Adrenal gland (tissue), 12 donors: ENCODE data around the gene NAV2. TPM values are rescaled to one million over a fixed set of nuclear protein-coding genes. Genes with fewer than 3 reads are reported as not detected.
"Not testable (repeated sequence)": the region's sequence is repeated elsewhere in the genome, so short reads cannot be mapped to it uniquely, and the experiment has no call there.

Source experiments
- DNase-seq, 7 donors: peaks; one replicate each; pipeline ENCODE4 v3.0.0-alpha.2; 2019 to 2020
- H3K27ac ChIP-seq, 5 donors: fragments of 200-600 bp; sonication (generic) in 4 of 5; 1 replicate in 3 of 5; 2 replicates in 2 of 5; pipeline versions ENCODE4 v1.5.1 to v1.8.0; 2016 to 2020; ENCODE audit warnings: mild to moderate bottlenecking in 1 of 5
- H3K27me3 ChIP-seq: fragments of 200-600 bp; 2 replicates; pipeline ENCODE4 v1.8.0; 2021
- H3K36me3 ChIP-seq, 2 donors: fragments of 200-600 bp; replicated peaks in 1 of 2; 1 replicate in 1 of 2; 2 replicates in 1 of 2; pipeline versions ENCODE4 v1.5.1 to v1.8.0; 2018 to 2022
- H3K4me1 ChIP-seq, 2 donors: fragments of 200-600 bp; replicated peaks in 1 of 2; 1 replicate in 1 of 2; 2 replicates in 1 of 2; pipeline versions ENCODE4 v1.5.1 to v1.8.0; 2018 to 2021
- H3K4me3 ChIP-seq, 4 donors: fragments of 200-600 bp; sonication (generic) in 3 of 4; one replicate each; pipeline ENCODE4 v1.5.1; 2016 to 2018
- H3K9me3 ChIP-seq, 3 donors: fragments of 200-600 bp; sonication (generic) in 1 of 3; replicated peaks in 1 of 3; 1 replicate in 2 of 3; 2 replicates in 1 of 3; pipeline versions ENCODE4 v1.5.1 to v1.8.0; 2016 to 2021
- POLR2A ChIP-seq, 2 donors: fragments of 450-650 bp; IDR thresholded peaks; one replicate each; pipeline ENCODE4 v1.6.1; 2017; ENCODE audit warnings: antibody characterized with exemption in 2 of 2, mild to moderate bottlenecking in 2 of 2, moderate library complexity in 1 of 2
- WGBS, 4 donors: extraction: QIAGEN DNeasy Blood & Tissue Kit in 2 of 4; methylation state at CpG; one replicate each; pipeline versions ENCODE4 v1.1.5 to v1.1.7; 2013 to 2017; 5-methylcytosine and 5-hydroxymethylcytosine counted together
- intact Hi-C, 2 donors: fragments of 100-400 bp; cut with DNase I; formaldehyde crosslinking; loops; one replicate each; pipeline versions ENCODE4 v1.14.1 to v1.15.0; 2022 to 2023
- polyA plus RNA-seq, 3 donors: library from polyadenylated mRNA; stranded (reverse); fragments of 200-250 nt in 2 of 3; fragments of 350-450 nt in 1 of 3; fragmentation: Illumina TruSeq in 1 of 3; extraction: RNeasy Lipid Tissue Mini Kit (QIAGEN cat#74804) in 1 of 3; gene quantifications; one replicate each; pipeline ENCODE4 v1.2.3, GENCODE V29; 2013 to 2014
- total RNA-seq, 9 donors: library from RNA; depleted of rRNA in 4 of 9; stranded (reverse); fragments of >200 nt in 4 of 9; fragments of 120-200 nt in 1 of 9; fragmentation: NEBNext Ultra II Directional in 1 of 9; extraction: Animal tissue kit (Norgen Biotek cat#: 25700) in 1 of 9; gene quantifications; one replicate each; pipeline versions ENCODE4 v1.1.0 to v1.2.4, GENCODE V29; 2013 to 2023
- TF ChIP-seq, protein P1 (sequence below), 6 experiments: fragments of 450-650 bp in 4 of 6; fragments of 200-600 bp in 2 of 6; sonication (generic) in 1 of 6; IDR thresholded peaks; 1 replicate in 5 of 6; 2 replicates in 1 of 6; pipeline versions ENCODE4 v1.5.1 to v1.8.0; 2016 to 2021; ENCODE audit warnings: antibody characterized with exemption in 6 of 6, mild to moderate bottlenecking in 2 of 6, moderate library complexity in 1 of 6
- donor health status: healthy with polysubstance abuse.
- donor health status: Bipolar disorder and iron deficiency.
- donor health status: DM: yes; HTN: yes; CAD: no.
- donor health status: DM: no; HTN: no; CAD: no.
- donor health status: DM: no; HTN: no; CAD: no.
- donor health status: DM: yes; HTN: yes; CAD: no.

NAV2 gene
- total and polyA plus RNA-seq, 12 donors, result 1.6 to 9.2 (median 5.5) TPM

DNA sequence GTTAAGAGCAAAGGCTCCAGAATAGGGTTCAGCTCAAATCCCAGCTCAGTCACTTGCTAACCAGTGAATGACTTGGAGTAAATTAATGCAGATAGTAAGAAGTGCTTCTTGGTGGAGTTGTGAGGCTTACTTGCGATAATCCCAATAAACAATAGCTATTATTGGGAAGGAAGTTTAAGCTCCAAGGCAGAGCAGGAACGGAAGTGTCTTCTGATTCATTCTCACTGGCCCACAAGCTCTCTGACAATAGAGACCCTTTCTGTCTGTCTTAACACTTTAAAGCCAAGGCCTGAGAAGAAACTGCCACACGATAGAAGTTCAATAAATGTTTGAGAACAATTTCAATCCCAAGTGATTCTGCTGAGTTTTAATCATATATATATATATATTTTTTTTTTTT is 292.2 kb downstream of the NAV2 start:
- Histone ChIP-seq H3K36me3 (no peaks in the 10 kb centered on the region), H3K27me3 (no peaks in the 10 kb centered on the region), H3K4me3 (no peak overlapping the region), H3K9me3 (no peaks in the 10 kb centered on the region), H3K27ac (no peak overlapping the region), H3K4me1 (no peaks in the 10 kb centered on the region)
- intact Hi-C loops, result no loop called here
- WGBS, 4 donors, result 82 to 91% (median 88%) methylated on average over 3 of the region's 3 CpGs
- TF ChIP-seq POLR2A (IDR thresholded peaks at IDR 0.05), result no peak
- TF ChIP-seq, protein P1, sequence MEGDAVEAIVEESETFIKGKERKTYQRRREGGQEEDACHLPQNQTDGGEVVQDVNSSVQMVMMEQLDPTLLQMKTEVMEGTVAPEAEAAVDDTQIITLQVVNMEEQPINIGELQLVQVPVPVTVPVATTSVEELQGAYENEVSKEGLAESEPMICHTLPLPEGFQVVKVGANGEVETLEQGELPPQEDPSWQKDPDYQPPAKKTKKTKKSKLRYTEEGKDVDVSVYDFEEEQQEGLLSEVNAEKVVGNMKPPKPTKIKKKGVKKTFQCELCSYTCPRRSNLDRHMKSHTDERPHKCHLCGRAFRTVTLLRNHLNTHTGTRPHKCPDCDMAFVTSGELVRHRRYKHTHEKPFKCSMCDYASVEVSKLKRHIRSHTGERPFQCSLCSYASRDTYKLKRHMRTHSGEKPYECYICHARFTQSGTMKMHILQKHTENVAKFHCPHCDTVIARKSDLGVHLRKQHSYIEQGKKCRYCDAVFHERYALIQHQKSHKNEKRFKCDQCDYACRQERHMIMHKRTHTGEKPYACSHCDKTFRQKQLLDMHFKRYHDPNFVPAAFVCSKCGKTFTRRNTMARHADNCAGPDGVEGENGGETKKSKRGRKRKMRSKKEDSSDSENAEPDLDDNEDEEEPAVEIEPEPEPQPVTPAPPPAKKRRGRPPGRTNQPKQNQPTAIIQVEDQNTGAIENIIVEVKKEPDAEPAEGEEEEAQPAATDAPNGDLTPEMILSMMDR (IDR thresholded peaks at IDR 0.05), result no peak
- DNase-seq, result no peak

DNA sequence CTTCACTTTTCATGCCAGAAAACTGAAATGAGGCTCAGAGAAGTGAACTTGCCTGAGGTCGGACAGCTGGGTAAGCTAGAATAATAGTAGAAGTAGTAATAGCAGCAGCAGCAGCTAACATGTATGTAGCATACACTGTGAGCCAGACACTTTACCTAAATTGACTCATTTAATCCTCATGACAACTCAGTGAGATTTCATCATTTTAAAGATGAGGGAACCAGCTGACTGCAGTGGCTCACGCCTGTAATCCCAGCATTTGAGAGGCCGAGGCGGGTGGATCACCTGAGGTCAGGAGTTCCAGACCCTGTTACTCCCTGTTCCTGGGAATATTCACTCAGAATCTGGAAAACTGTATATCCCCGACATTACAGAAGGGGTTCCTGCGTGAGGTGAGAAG is 293.1 kb downstream of the NAV2 start:
- H3K27me3 ChIP-seq, result no peaks in the 10 kb centered on the region
- 81 to 89% (median 87%) methylated on average over 6 of the region's 6 CpGs for WGBS, 4 donors
- H3K4me3 ChIP-seq, result no peak overlapping the region
- H3K4me1 ChIP-seq, result no peaks in the 10 kb centered on the region
- DNase-seq, result no peak
- no peak for TF ChIP-seq POLR2A (IDR thresholded peaks at IDR 0.05)
- TF ChIP-seq, protein P1 (IDR thresholded peaks at IDR 0.05), result no peak
- intact Hi-C loops, result no loop called here
- H3K27ac ChIP-seq, result no peak overlapping the region
- H3K36me3 ChIP-seq, result no peaks in the 10 kb centered on the region
- H3K9me3 ChIP-seq, result no peaks in the 10 kb centered on the region

DNA sequence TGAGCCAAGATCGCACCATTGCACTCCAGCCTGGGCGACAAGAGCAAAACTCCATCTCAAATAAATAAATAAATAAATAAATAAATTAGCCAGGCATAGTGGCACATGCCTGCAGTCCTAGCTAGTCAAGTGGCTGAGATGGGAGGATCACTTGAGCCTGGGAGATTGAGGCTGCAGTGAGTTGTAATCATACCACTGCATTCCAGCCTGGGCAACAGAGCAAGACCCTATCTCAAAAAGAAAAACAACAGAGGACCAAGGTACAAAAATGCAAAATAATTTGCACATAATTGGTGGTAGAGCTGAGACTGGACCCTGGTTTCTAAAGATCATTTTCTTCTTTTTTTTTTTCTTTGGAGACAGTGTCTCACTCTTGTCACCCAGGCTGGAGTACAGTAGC is 294.0 kb downstream of the NAV2 start:
- H3K4me1 ChIP-seq, H3K4me3 ChIP-seq, H3K27me3 ChIP-seq, intact Hi-C loops, H3K36me3 ChIP-seq, H3K27ac ChIP-seq, DNase-seq, H3K9me3 ChIP-seq: not testable (repeated sequence)
- WGBS, 4 donors, result 88 to 100% (median 97%) methylated on average over 2 of the region's 2 CpGs

DNA sequence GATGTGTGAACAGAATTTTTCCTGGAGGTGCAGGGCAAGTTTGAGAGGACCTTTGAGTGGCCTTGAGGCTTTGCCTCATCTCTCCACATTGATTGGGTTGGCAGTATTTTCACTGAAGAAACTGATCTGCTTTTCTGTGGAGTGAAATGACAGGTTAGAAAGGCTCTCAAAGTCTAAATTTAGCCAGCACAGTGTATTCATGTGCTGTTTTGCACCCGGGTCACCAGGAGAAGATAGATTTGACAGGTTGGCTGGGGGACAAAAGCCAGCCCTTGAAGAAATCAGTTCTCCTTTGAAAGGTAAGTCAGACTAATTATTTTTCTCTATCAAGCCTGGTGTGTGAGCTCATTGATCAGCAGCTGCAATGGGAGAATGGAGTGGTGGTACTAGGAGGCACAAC is 294.7 kb downstream of the NAV2 start:
- WGBS, 4 donors, result 29 to 67% (median 44%) methylated on average over 1 of the region's 1 CpG
- H3K4me1 ChIP-seq, result no peaks in the 10 kb centered on the region
- no peaks in the 10 kb centered on the region for H3K27me3 ChIP-seq
- TF ChIP-seq, protein P1 (IDR thresholded peaks at IDR 0.05), result no peak
- no peak for TF ChIP-seq POLR2A (IDR thresholded peaks at IDR 0.05)
- no peak overlapping the region for H3K4me3 ChIP-seq
- DNase-seq, result no peak
- no peak overlapping the region for H3K27ac ChIP-seq
- H3K9me3 ChIP-seq, result no peaks in the 10 kb centered on the region
- intact Hi-C loops, result no loop called here
- H3K36me3 ChIP-seq, result no peaks in the 10 kb centered on the region

DNA sequence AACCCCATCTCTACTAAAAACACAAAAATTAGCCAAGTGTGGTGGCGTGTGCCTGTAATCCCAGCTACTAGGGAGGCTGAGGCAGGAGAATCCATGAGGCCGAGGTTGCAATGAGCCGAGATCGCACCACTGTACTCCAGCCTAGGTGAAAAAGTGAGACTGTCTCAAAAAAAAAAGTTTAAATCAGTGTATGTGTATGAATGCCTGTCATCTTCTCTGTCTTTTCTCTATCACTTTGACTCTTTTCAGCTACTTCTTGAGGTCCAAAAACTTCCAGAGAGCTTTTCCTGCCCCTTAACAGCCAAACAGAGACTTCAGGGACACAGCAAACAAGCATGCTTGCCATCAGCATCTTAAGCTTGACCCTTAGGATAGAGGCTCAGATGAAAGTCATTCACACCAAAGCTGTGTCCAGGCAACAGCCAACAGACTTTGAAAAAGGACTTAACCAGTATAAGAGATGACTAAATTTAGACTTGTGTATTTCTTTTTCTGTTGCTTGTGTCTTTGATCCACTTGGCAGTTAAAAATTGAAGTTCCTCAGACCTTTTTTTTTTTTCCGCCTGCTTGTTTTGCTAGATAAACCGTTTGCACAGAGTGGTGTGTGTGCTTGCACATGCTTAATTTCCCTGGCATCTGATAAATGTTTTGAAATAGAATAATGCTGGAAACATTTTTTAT is 295.7 kb downstream of the NAV2 start:
- DNase-seq, result no peak
- TF ChIP-seq POLR2A (IDR thresholded peaks at IDR 0.05), result no peak
- TF ChIP-seq, protein P1 (IDR thresholded peaks at IDR 0.05), result no peak
- H3K9me3 ChIP-seq, result no peaks in the 10 kb centered on the region
- no peaks in the 10 kb centered on the region for H3K36me3 ChIP-seq
- no peaks in the 10 kb centered on the region for H3K4me1 ChIP-seq
- intact Hi-C loops, result no loop called here
- WGBS, 4 donors, result 80 to 87% (median 84%) methylated on average over 6 of the region's 6 CpGs
- no peak overlapping the region for H3K27ac ChIP-seq
- H3K27me3 ChIP-seq, result no peaks in the 10 kb centered on the region
- no peak overlapping the region for H3K4me3 ChIP-seq
